Right renal pelvis (tissue), 4 donors: ENCODE data around the gene CNKSR3. TPM values are rescaled to one million over a fixed set of nuclear protein-coding genes. Genes with fewer than 3 reads are reported as not detected.

ENCODE experiments used
- DNase-seq, 4 donors: peaks; one replicate each; pipeline ENCODE4 v3.0.0-alpha.2; 2013; ENCODE audit warnings: low read depth in 4 of 4, low spot score in 3 of 4, missing footprints in 1 of 4
- polyA plus RNA-seq, 4 donors: library from polyadenylated mRNA; unstranded; fragments of 120-200 nt; gene quantifications; one replicate each; pipeline ENCODE4 v1.2.1, GENCODE V29; 2013; ENCODE audit not compliant: insufficient read length in 4 of 4

The CNKSR3 gene
- polyA plus RNA-seq, 4 donors, result 56.9 to 64.0 (median 64.0) TPM

DNA sequence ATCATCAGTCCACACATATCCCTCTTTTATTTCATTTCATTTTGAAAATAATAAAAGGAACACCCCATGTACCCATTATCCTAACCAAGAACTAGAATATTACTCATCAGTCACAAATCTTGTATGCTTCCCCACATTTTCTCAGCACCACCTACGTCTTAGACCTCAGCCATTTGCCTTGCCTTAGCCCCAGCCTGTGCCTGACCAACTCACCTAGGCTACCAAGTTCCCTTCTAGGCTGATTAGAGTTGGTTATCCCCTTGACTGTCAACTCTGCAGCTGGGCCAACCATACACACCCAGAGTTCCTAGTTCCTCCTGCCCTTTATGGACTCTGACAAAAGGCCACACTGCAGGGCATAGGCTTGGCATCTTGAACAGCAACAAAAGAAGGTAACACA is 120.5 kb downstream of the CNKSR3 start:
- DNase-seq, result no peak

DNA sequence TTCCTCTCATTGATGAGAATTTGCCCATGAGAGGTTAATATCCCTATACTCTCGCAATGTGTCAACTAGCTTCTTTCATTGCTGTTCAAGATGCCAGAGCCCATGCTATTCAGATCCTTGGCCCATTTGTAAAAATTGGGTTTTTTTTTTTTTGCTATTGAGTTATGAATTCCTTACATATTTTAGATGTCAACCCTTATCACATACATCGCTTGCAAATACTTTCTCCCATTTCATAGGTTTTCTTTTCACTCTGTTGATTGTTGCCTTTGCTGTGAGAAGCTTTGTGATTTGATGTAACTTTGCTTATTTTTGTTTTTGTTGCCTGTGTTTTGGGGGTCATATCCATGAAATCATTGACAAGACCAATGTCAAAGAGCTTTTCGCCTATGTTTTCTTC is 121.7 kb downstream of the CNKSR3 start:
- no peak for DNase-seq

- no peak for DNase-seq
These were observed 123.4 kb downstream of the CNKSR3 start for GRCh38 chr6:154386848-154387717.

DNA sequence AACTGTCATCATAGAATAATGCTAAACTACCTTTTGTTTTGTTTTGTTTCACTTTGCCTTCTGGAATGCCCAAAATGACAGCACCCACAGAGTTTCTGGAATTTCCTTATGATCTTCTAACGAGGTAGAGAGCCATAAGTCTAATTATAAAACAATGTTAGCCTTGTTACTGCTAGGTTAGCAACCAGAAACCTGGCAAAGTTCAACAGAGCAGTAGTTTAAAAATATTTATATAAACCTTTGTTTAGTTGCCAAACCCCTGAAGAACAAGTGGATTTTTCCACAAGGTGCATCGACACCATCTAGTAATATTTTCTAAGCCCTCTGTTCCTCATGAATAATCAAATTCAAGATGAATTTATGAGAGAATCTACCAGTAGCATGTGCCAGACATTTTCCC is 126.3 kb downstream of the CNKSR3 start:
- DNase-seq, result no peak

DNA sequence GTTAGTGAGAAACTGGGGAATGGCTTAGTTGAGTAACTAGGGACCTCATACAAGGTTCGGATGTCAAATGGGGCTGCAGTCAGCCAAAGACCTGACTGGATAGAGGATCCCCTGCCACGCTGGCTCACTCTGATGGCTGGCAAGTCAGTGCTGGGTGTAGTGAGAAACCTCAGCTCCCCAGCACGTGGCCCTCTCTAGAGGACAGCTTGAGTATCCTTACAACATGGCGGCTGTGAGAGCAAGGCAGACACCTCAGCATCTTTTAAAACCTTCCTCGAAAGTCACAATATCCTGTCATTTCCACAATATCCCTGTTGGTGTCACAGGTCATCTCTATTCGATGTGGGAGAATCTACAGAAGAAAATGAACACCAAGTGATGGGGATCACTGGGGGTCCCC is 127.2 kb downstream of the CNKSR3 start:
- no peak for DNase-seq

- DNase-seq, result no peak
These were observed 127.7 kb downstream of the CNKSR3 start for GRCh38 chr6:154382740-154383139.

- DNase-seq, result no peak
These were observed 128.9 kb downstream of the CNKSR3 start for GRCh38 chr6:154381548-154381947.

DNA sequence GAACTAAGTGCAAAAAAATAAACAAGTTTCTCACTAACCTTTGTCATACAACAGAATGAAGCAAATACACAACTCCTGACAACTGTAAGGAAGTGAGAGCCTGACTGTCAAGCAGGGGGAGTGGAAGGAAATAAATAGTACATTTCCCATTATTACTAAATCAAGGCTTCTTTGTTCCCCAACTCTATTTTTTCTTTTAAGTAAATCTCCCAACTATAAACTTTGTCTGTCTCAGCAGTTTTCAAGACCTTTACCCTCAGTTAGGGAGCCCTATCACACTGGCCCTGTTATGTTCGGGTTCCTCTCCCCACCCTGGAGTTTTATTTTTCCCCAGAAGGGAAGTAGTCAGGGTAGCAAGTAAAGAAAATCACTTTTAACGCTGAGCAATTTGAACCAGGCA is 129.7 kb downstream of the CNKSR3 start:
- DNase-seq, result no peak

GRCh38 chr6:154379585-154379984 is 130.9 kb downstream of the CNKSR3 start:
- no peak for DNase-seq

DNA sequence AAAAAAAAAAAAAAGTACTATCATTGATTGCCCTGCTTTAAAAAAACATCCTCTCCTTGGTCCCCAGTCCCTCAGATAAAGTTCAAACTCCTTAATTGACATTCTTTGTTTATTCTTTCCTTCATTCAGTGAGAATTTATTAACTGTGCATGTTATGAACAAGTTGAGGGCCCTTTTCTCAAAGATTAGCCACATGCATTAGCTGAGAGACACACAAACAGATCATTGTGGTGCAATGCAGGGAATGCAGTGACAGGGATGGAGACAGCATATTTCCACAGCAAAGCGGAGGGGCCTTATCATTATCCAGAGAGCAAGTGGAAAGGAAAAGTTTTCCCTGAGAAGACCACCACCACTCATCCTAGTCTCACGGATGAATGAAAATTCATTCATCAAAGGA is 132.0 kb downstream of the CNKSR3 start:
- DNase-seq, result no peak

- DNase-seq, result no peak
These were observed 132.8 kb downstream of the CNKSR3 start for GRCh38 chr6:154377726-154378125.

- no peak for DNase-seq
These were observed 136.5 kb downstream of the CNKSR3 start for GRCh38 chr6:154373971-154374370.

DNA sequence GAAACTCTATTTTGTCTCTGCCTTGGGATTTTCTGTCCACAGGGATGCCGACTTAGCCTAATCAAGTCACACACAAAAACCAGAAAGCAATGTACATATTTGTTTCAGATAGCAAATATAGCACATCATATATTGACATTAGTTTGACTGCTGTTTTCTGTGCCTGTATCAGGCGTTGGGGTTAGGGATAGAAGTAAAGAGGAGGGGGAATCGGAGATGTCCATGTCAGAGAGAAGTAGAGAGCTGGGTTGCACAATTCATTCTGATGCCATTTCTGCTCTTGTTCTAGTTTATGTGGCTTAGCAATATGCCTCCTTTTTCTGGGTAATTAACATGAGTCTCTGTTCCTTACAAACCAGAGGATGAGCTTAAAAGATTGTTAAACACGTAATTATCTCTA is 139.2 kb downstream of the CNKSR3 start:
- no peak for DNase-seq

GRCh38 chr6:154370545-154370944 is 139.9 kb downstream of the CNKSR3 start:
- no peak for DNase-seq

DNA sequence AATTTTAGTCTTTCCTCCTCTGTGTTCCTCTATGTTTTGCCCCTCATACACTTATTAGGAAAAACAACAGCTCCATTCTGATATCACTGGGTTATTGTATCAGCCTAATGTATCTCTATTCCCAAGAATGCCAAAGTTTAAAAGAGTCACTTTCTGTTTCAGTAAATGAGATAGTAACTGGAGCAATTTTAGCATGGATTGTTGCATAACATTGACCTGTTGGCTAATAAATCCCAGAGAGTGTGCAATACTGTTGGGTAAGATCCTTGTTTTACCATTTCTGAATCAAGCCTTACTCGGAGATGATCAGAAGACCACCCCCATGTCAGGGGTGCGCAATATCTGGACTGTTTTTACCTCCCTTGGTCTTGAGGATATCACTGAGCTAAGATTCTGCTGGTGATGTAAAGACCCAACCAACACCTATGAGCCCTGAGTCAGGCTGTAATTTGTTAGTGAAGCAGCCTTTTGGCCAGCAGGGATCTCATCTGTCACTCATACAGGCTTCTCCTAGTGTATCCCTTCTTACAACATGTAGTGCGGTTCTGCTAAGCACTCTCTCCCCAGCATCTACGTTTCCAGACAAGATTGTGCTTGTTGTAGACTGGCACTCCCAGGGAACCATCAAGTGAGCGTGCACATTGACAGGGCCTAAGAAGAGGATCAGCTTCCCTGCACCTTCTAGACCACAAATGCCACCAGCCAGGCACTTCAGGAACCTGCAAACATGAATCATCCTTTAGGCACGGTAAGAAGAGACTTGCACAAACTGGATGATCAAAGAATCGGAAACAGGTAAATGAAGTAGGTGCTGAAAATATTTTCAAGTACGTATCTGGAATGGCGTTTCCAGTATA is 142.4 kb downstream of the CNKSR3 start:
- no peak for DNase-seq

DNA sequence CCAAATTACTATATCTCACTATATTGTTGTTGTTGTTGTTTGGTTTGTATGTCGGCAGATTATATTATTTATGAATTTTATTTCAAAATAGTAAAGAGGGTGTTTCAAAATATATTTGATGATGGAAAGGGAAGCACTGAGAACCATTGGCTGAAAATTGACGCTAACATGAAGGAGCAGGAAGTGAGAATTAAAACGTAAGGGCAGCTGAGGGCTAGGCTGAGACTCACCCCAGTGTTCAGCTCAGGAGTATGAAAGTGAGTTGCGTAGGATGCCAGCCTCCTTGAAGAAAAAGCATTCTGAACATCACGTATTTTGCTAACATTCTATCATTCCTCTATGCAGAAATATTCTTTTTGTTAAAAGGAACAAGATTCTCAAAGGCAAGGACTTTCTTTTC is 143.1 kb downstream of the CNKSR3 start:
- no peak for DNase-seq

GRCh38 chr6:154363821-154364220 is 146.7 kb downstream of the CNKSR3 start:
- DNase-seq, result no peak

GRCh38 chr6:154361476-154361875 is 149.0 kb downstream of the CNKSR3 start:
- DNase-seq, result no peak

GRCh38 chr6:154360476-154360875 is 150.0 kb downstream of the CNKSR3 start:
- DNase-seq, result no peak

- no peak for DNase-seq
These were observed 150.8 kb downstream of the CNKSR3 start for GRCh38 chr6:154359679-154360078.

DNA sequence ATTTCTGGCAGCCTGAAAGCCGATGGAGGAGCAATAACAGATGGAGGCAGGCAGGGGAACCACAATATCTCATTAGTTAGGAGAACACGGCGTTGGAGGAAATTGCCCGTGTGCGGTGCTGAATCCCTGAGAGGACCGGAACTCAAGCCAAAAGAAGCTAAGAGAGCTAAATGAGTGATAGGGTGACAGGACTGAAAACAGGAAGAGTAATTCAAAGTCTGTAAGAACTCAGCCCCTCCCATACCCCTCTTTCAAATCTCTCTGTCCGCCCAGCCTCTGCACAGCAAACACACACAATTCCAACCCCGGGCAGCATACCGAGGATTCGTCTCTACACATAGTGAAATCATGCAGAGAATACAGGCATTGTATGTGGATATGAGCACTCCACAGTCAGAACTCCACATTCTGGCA is 151.3 kb downstream of the CNKSR3 start:
- DNase-seq, result no peak
